Urinary bladder (tissue), 4 donors: ENCODE results near the gene IL4R. TPM values are rescaled to one million over a fixed set of nuclear protein-coding genes. Genes with fewer than 3 reads are reported as not detected.
"Not testable (repeated sequence)": the region's sequence is repeated elsewhere in the genome, so short reads cannot be mapped to it uniquely, and the experiment has no call there.

Experiments
- DNase-seq: peaks from one replicate; pipeline ENCODE4 v3.0.0-alpha.2; 2015; ENCODE audit errors: extremely low spot score
- H3K27ac ChIP-seq: one replicate; pipeline ENCODE4 v1.5.1; 2013; ENCODE audit warnings: low read depth, mild to moderate bottlenecking, moderate library complexity
- H3K36me3 ChIP-seq: one replicate; pipeline ENCODE4 v1.6.1; 2013; ENCODE audit warnings: mild to moderate bottlenecking, moderate library complexity; ENCODE audit not compliant: insufficient read depth
- H3K4me1 ChIP-seq: one replicate; pipeline ENCODE4 v1.6.1; 2013; ENCODE audit warnings: mild to moderate bottlenecking, moderate library complexity; ENCODE audit not compliant: insufficient read depth
- H3K4me3 ChIP-seq: one replicate; pipeline ENCODE4 v1.5.1; 2013; ENCODE audit warnings: low read depth, low read length
- WGBS: extraction: QIAGEN DNeasy Blood & Tissue Kit; methylation state at CpG from one replicate; pipeline ENCODE4 v1.1.7; 2013; 5-methylcytosine and 5-hydroxymethylcytosine counted together
- polyA plus RNA-seq: library from polyadenylated mRNA; stranded (reverse); fragments of 200-250 nt; gene quantifications from one replicate; pipeline ENCODE4 v1.2.3, GENCODE V29; 2013
- total RNA-seq: library from RNA; depleted of rRNA; stranded (reverse); fragments of >200 nt; gene quantifications from one replicate; pipeline ENCODE4 v1.2.3, GENCODE V29; 2014
- donor health status: healthy with polysubstance abuse.
- donor health status: healthy.

The IL4R gene
- 26.2 TPM for total RNA-seq
- 75.2 TPM for polyA plus RNA-seq

DNA sequence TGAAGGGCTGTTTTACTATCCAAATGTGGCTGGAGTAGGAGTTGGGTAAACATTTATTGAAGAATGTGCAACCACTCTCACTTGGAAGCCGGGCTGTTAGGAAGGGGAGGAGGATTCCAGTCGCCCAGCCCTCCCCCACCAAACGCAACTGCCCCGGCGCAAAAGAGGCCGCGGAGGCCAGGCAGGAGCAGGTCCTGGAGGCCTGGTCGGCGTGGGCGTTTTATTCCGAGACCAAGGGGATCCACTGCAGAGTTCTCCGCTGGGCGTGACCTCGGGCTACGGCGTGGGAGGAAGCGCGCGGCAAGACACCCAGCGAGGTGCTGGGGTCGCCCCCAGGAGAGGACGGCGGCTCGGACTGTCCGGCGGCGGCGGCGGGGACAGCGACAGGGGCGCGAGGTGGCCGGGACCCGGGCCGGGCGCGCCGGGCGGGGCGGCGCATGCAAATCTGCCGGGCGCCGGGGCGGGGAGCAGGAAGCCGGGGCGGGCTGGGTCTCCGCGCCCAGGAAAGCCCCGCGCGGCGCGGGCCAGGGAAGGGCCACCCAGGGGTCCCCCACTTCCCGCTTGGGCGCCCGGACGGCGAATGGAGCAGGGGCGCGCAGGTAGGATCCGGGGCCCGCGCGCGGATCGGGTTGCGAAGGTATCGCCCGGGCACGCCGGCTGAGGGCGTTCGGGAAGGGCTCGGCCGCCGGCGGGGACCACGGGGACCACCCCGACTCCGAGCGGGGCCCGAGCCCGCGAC lies at the start of gene IL4R:
IL4R (plus strand) TSS at position 553 of the 739 bp plus-strand sequence. CDS start 26,230 bp downstream, outside the sequence.
- Histone ChIP-seq H3K27ac (peak within 1 kb of the TSS; percentile 95), H3K4me1 (no peaks in the 10 kb centered on the region), H3K36me3 (no peaks in the 10 kb centered on the region), H3K4me3 (peak within 1 kb of the TSS; percentile 81)
- no peak for DNase-seq
- under 1% methylated on average over 85 of the region's 85 CpGs for WGBS

DNA sequence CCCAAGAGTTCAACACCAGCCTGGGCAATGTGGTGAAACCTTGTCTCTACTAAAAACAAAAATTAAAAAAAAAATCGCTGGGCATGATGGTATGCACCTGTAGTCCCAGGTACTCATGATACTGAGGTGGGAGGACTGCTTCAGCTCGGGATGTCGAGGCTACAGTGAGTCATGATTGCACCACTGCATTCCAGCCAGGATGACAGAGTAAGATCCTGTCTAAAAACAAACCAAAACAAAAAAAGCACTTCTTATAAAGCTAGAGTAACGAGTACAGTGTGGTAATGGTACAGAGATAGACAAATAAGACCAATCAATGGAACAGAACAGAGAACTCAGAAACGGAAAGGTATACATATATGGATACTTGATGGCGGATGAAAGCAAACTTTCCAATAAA lies 49.6 kb upstream of the IL4R start:
- H3K27ac ChIP-seq: no peak overlapping the region
- peaks cover 2% of the 10 kb centered on the region for H3K4me1 ChIP-seq
- WGBS: 70% methylated on average over 6 of the region's 6 CpGs
- no peak overlapping the region for H3K4me3 ChIP-seq
- no peak for DNase-seq
- H3K36me3 ChIP-seq: peaks cover 1% of the 10 kb centered on the region

DNA sequence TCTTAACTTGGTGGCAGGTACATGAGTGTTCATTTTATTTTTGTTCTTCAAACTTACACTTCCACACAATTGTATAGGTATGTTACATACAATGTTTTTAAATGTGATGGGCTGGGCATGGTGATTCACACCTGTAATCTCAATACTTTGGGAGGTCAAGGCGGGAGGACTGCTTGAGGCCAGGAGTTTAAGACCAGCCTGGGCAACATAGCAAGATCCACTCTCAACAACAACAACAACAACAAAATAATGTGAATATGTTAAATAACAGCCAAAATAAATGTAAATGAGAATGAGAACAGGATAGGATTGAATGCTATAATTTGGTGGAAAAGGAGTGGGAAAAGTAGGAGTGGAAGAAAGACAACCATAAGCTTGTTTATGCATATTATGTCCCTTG lies 47.8 kb upstream of the IL4R start:
- Histone ChIP-seq H3K27ac (no peak overlapping the region), H3K4me3 (no peak overlapping the region), H3K36me3 (no peaks in the 10 kb centered on the region), H3K4me1 (peaks cover 2% of the 10 kb centered on the region)
- DNase-seq: no peak
- WGBS: 96% methylated on average over 1 of the region's 1 CpG

DNA sequence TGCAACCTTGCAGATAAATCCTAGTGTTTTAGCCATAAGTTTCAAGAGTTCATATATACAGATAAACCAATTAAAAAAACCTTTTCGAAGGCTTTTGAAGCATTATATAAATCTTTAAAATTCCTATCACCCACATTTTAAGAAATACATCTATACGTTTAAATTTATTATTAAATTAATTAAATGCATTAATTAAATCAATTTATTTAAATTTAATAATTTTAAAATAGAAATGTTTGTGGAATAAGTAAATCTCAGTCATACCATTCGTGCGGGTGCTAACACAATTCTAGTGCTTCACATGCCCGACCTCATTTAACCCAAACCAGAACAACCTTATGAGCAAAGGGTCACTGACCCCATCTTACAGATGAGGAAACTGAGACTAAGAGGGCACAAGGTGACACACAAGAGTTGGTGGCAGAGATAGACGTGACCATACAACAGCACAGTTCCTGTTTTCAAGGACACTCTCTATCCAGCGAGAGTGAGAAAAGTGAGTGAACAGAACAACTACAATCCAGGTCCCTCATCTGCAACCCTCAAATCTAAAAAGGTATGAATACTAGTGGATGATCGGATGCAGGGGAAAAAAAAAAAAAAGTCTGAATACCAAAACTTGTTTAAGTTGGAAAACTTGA lies 46.6 kb upstream of the IL4R start:
- H3K36me3 ChIP-seq: no peaks in the 10 kb centered on the region
- H3K27ac ChIP-seq: no peak overlapping the region
- 89% methylated on average over 8 of the region's 8 CpGs for WGBS
- peaks cover 2% of the 10 kb centered on the region for H3K4me1 ChIP-seq
- DNase-seq: no peak
- no peak overlapping the region for H3K4me3 ChIP-seq

DNA sequence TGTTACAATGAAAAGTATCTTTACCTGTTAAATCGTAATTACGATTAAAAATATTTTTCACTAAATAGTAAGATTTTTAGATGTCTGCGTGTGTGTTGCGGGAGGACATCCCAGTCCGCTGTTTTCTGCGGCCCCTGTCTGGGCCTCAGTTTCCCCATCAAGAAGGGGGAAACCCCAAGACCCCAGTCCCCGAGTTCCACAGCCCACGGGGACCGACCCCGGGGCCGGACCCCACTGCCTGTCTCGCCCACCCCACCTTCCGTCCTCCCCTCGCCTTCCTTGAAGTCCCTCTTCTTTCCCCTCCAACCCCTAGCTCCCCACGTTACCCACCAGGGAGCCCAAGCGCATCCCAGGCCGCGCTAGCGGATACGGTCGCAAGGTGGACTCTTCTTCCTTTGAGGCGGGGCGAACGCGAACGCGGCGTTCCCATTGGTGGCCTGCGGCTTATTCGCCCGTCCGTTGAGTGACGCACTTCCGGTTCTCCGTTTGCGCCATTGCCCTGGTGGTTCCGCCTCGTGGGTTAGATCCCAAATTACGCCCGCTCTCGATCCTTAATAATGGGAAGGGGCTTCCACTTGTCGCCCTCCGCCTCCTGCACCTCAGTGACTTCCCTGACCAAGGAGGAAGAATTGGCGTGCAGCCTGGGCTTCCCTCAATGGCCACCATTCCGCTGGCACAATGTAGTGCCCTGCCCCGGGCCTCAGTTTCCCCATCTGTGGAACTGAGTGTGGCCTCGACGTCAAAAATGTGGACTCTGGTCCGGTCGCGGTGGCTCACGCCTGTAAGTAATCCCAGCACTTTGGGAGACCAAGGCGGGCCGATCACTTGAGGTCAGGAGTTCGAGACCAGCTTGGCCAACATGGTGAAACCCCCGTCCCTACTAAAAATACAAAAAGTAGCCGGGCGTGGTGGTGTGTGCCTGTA lies 45.1 kb upstream of the IL4R start, which contains the start of gene NSMCE1:
NSMCE1 (minus strand) TSS at position 397 of the 924 bp plus-strand sequence. CDS start 11,202 bp downstream, outside the sequence.
- Histone ChIP-seq H3K27ac (peak within 1 kb of the TSS; percentile 88), H3K4me3 (peak within 1 kb of the TSS; percentile 78), H3K4me1 (peaks cover 2% of the 10 kb centered on the region), H3K36me3 (no peaks in the 10 kb centered on the region)
- DNase-seq: peak; percentile 89
- WGBS: 8% methylated on average over 58 of the region's 58 CpGs

DNA sequence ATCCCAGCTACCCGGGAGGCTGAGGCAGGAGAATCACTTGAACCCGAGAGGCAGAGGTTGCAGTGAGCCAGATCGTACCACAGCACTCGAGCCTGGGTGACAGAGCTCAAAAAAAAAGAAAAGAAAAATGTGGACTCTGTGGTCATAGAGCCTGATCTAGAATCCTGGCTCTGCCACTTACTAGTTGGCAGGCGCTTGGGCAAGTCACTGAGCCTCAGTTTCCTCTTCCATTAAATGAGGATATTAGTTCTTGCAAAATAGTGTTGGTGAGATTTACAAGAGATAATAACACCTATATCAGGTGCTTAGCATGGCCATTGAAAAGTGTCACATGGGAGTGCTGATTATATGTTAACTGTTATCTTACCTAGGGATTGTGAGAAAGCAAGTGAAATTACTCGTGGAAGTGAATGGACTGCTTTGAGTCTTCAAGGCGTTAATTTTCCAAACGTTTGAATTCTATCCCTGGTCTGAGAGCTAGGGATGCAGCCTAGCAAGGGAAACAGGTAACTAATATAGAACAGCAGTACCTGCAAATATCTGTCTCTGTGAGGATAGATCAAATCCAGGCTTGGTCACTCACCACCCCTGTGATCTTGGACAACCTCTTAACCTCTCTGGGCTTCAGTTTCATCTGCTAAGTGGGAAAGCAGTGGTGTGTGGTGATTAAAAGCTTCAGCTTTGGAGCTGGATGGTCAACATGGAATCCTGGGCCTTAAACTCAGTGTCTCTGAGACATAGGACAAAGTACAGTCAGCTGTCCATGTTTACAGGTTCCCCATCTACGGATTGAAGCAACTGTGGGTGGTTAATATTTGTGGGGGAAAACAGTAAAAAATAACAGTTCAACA lies 44.2 kb upstream of the IL4R start:
- Histone ChIP-seq H3K36me3 (no peaks in the 10 kb centered on the region), H3K4me3 (no peak overlapping the region), H3K4me1 (peaks cover 2% of the 10 kb centered on the region), H3K27ac (no peak overlapping the region)
- 82% methylated on average over 9 of the region's 9 CpGs for WGBS
- no peak for DNase-seq

DNA sequence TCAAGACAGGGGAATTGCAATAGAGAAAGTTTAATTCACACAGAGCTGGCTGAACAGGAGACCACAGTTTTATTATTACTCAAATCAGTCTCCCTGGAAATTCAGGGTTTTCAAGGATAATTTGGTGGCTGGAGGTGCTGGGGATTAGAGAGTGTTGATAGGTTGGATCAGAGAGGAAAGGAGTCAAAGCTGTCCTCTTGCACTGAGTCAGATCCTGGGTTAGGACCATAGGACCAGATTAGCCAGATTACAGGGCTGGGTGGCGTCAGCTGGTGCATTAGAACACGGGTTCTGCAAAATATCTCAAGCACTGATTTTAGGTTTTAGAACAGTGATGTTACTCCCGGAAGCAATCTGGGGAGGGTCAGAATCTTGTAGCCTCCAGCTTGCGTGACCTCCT lies 43.4 kb upstream of the IL4R start:
- 89% methylated on average over 4 of the region's 4 CpGs for WGBS
- H3K36me3 ChIP-seq: no peaks in the 10 kb centered on the region
- H3K27ac ChIP-seq: no peak overlapping the region
- DNase-seq: no peak
- peaks cover 2% of the 10 kb centered on the region for H3K4me1 ChIP-seq
- no peak overlapping the region for H3K4me3 ChIP-seq

DNA sequence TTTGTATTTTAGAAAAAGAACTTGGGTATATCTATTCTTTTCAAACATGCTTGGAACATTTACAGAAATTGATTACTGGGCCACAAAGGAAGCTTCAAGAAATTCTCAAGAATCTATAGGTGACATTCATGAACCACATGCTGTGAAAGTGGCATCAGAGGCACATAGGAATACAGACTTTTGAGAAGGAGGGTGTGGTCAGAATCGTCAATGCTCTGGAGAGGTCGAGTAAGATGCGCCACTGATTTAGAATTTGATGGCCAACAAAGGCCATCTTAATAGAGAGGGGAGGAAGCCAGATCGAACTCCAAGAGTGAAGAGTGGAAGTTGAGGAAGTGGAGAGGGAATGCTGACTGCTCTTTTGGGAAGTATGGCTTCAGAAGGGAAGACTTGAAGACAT lies 41.7 kb upstream of the IL4R start:
- no peak for DNase-seq
- Histone ChIP-seq H3K36me3 (no peaks in the 10 kb centered on the region), H3K27ac (no peak overlapping the region), H3K4me1 (peaks cover 2% of the 10 kb centered on the region), H3K4me3 (no peak overlapping the region)
- WGBS: 92% methylated on average over 4 of the region's 4 CpGs

DNA sequence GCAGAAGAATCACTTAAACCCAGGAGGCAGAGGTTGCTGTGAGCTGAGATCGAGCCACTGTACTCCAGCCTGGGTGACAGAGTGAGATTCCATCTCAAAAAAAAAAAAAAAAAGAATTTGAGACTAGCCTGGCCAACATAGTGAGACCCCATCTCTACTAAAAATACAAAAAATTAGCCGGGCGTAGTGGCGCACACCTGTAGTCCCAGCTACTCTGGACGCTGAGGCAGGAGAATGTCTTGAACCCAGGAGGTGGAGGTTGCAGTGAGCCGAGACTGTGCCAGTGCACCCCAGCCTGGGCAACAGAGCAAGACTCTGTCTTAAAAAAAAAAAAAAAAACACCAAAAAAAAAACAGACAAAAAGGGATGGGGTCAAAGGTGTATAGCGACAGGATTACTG lies 41.1 kb upstream of the IL4R start:
- H3K36me3 ChIP-seq, H3K4me3 ChIP-seq, H3K4me1 ChIP-seq, DNase-seq, H3K27ac ChIP-seq: not testable (repeated sequence)
- WGBS: 97% methylated on average over 7 of the region's 7 CpGs

DNA sequence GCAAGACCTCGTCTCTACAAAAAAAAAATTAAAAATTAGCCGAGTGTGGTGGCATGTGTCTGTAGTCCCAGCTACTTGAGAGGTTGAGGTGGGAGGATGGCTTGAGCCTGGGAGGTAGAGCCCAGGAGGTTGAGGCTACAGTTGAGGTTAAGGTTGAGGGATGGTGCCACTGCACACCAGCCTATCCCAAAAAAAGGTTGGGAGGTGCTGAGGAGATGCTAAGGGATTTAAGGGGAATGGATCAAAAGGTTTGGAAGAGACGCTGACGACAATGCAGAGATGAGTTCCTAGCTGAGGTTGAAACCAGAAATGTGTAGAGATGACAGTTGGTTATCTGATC lies 40.5 kb upstream of the IL4R start:
- DNase-seq: no peak
- Histone ChIP-seq H3K36me3 (no peaks in the 10 kb centered on the region), H3K27ac (no peak overlapping the region), H3K4me1 (no peaks in the 10 kb centered on the region), H3K4me3 (no peak overlapping the region)
- 89% methylated on average over 4 of the region's 4 CpGs for WGBS

DNA sequence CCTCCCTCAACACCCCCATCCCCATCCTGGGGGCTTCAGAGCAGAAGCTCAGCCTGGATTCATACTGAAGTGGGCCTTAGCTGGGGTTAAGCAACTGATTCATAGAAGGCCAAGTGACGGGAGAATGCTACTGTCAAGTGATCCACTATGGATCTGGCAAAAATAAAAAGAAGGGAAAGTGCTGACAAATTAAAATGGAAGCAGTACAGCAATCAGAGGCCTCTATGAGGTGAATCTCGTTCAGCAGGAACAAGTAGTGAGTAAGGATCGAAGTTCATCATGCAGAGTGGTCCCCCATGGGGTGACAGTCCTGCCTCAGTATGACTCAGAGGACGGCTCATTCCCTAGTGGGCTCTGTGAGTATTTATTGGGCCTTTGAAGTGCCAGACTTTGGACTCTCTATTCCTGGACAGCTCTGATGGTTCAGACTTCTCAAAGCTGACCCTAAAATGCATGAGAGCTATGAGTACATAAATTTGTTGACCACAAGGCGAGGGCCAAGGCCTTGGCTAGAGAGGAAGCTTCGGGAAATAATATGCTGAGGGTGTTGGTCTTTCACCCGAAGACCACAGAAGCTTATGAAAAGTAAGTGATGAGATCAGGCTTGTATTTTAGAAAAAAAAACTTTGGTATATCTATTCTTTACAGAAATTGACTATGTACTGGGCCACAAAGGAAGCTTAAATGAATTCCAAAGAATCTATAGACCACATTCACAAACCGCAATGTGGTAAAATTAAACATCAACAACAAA lies 39.9 kb upstream of the IL4R start:
- WGBS: 77% methylated on average over 8 of the region's 8 CpGs

DNA sequence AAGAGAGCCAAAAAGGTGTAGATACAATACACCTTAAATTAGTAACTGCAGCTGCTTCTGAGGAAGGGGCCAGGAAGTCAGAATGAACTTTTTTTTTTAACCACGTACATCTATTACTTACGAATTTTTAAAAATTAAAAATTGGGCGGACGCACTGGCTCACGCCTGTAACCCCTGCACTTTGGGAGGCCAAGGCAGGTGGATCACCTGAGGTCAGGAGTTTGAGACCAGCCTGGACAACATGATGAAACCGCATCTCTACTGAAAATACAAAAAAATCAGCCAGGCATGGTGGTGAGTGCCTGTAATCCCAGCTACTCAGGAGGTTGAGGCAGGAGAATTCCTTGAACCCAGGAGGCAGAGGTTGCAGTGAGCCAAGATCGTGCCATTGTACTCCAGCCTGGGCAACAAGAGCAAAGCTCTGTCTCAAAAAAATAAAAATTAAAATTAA lies 39.3 kb upstream of the IL4R start:
- not testable (repeated sequence) for H3K4me3 ChIP-seq, H3K4me1 ChIP-seq, H3K36me3 ChIP-seq, DNase-seq, H3K27ac ChIP-seq
- WGBS: 91% methylated on average over 7 of the region's 7 CpGs

More for the DNA sequence above, 39.9 kb upstream of the IL4R start:
- H3K36me3 ChIP-seq: no peaks in the 10 kb centered on the region
- no peaks in the 10 kb centered on the region for H3K4me1 ChIP-seq
- H3K27ac ChIP-seq: no peak overlapping the region
- H3K4me3 ChIP-seq: no peak overlapping the region
- DNase-seq: no peak
